Stimulated activated CD4-positive, alpha-beta T cell treated with anti-CD3 and anti-CD28 coated beads, Interleukin-4, amount 100 ng/mL, for 48 hours (primary cell): Measurements from ENCODE around the gene NOVA2.
A peak's percentile ranks its signal among the peaks of the same experiment; 100 is the strongest.

Source experiments
- DNase-seq, 2 donors: peaks; one replicate each; pipeline ENCODE4 v3.0.0-alpha.2; 2020; ENCODE audit warnings: low read depth in 2 of 2

NOVA2 gene

DNA sequence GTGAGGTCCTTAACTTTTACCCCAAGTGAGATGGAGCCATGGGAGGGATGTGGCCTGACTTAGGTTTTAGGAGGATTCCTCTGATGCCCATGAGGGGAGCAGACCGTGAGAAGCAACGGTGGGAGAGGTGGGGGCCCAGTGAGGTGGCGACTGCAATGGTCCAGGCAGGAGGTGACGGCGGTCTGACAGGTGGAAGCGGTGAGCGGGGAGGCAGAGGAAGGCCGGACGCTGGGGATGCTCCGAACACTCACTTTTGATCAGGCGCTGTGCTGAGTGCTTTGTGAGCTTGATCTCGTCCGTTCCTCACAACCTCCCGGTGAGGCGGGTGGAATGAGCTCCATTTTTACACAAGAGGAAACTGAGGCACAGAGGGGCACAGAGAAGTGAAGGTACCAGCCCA is 11.6 kb downstream of the NOVA2 start:
- no peak for DNase-seq

DNA sequence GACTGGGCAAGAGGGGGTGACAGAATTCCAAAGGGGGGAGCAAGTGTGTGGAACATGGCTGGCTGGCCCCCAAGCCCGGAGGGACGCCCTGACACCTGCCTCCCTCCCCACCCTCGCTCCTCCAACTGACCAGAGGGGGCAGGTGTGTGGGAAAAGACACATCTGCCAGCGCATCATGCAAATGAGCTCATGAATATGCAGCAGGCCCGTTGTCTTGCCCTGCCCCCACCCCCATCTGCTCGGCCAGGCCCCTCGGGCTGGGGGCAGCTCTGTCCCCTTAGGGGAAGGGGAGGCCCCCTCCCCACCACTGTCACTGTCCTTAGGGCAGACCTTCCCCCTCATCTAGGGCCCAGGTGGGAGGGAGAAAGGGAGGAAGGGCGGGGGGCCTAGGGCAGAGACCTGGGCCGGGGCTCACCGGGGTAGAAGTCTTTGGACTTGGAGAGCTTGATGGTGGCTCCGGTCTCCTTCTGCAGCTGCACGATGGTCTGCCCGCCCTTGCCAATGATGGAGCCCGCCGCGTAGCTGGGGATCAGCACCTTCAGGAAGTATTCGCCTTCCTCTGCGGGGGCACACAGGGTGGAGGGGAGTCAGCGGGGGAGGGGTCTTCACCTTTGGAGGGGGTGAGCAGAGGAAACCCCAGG is 12.9 kb downstream of the NOVA2 start:
- DNase-seq: no peak

DNA sequence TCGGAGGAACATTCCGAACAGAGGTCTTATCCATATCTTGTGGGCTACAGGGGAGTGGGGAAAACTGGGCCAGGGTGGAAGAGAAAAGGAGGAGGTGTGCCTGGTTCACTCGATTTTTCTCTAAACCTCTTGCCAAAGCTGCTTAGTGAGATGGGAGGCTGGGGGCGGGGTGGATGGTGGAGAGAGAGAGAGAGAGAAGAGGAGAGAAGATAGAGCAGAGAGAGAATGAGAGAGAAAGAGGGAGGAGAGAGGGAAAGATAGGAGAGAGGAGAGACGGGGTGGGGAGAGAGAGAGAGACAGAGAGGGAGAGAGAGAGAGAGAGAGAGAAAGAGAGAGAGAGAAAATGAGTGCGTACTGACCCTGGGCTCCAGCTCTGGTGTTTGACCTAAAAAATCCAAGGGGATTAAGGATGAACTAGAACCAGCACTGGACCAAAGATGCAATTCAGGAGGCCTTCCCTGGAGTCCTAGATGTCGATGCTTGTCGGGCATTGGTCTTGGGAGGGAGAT is 14.1 kb downstream of the NOVA2 start:
- DNase-seq: no peak

DNA sequence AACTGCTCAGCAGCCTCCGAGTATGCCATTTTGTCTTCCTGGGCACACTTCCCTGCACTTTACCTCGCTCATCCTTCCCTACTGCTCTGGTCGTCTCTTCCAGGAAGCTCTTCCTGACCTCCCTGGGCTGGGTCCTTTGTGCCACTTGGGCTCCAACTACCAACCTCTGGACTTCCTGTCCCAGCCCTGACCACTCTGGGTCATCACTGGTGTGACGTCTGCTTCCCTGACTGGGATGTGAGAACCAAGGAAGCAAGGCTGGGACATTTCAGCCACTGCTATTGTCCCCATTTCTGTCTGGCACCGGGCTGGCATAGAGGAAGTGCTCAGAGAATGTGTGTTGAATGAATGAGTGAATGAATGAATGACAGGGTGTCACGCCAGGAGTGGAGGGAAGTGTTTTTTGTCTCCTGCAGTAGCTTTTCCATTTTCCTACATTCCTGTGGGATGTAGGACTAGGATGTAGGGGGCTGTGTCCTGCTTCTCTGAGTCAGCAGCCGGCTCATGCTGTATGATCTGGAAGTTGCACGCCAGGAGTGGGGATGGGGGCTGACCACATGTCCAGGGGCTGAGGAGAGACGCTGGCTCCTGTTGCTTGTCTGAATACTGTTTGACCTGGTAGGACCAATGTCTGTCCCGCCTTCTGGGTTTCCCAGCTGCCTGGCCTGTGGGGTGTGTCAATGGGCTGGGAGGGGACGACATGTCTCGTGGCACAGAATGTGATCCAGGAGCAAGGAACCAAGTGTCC is 14.7 kb downstream of the NOVA2 start:
- no peak for DNase-seq

DNA sequence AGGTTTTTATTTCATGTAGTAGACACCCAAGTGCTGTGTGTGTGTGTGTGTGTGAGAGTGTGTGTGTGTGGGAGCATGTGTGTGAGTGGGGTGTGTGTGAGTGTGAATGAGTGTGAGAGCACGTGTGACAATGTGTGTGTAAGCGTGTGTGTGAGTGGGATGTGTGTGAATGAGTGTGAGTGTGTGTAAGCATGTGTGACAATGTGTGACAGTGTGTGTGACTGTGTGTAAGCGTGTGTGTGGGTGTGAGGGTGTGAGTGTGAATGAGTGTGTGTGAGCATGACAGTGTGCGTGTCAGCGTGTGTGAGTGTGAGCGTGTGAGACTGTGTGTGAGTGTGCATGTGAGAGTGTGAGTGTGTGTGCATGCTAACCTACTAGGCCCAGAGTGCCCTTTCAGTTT is 15.3 kb downstream of the NOVA2 start:
- no peak for DNase-seq

DNA sequence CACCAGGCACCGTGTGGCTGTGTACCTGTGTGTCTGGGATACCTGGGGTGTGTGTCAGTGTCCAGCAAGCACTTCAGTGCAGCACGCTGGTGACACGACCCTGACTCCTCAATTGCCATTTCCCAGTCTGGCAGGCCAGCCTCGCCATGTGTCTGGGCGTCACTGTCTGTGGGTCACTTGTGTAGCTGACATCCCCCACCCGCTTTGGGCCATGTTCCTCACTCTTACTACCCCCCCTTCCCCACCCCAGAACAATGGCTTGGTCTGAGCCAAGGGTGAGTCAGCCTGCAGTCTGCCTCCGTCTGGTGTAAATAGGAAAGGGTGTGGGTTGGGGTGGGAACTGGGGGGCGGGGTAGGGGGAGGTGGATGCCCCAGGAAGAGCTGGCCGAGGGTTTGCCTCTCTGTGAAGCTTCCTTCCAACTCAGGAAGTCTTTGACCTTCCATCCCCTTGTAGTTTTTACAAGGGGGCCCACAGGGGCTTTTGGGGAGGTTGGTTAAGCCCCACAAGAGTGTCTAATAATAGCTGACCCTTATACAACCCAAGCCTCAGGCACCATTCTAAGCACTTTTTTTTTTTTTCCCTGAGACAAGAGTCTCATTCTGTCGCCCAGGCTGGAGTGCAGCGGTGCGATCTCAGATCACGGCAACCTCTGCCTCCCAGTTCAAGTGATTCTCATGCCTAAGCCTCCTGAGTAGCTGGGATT is 17.6 kb downstream of the NOVA2 start:
- DNase-seq: no peak

DNA sequence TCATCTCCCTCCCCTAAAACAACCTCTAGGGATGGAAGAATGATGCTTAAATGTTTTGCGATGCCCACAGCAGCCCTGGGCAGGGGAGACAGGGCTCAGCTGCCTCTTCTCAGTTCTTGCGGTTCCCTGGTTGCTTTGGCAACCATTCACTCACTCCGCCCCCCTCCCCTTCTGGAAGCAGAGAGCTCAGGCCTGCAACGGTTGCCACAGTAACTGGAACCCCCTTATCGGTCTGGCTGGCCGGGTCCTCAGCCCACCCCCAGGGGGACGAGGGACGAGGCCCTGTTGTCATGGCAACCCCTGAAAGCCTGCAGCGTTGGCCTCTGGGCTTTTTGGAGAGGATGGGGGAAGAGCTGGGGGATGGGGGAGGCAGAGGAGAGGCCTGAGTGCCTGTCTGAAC is 19.5 kb downstream of the NOVA2 start:
- DNase-seq: no peak

DNA sequence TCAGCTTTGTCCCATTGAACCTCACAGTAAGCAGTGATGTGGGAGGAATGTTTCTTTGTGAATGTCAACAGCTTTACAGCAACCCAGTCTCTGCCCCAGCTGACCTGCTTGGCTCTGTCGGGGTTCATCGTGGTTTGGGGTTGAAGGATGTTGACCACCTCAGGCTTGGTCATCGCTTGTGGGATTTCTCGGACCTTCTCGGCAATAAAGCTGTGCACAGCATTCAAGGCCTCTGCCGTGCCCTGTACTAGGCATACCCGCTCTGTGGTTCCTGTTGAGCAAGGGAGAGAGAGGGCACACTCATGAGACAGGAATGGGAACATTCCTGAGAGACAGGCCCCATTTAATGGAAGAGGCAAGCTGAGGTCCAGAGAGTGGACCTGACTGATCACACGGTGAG is 20.0 kb downstream of the NOVA2 start:
- DNase-seq: no peak

DNA sequence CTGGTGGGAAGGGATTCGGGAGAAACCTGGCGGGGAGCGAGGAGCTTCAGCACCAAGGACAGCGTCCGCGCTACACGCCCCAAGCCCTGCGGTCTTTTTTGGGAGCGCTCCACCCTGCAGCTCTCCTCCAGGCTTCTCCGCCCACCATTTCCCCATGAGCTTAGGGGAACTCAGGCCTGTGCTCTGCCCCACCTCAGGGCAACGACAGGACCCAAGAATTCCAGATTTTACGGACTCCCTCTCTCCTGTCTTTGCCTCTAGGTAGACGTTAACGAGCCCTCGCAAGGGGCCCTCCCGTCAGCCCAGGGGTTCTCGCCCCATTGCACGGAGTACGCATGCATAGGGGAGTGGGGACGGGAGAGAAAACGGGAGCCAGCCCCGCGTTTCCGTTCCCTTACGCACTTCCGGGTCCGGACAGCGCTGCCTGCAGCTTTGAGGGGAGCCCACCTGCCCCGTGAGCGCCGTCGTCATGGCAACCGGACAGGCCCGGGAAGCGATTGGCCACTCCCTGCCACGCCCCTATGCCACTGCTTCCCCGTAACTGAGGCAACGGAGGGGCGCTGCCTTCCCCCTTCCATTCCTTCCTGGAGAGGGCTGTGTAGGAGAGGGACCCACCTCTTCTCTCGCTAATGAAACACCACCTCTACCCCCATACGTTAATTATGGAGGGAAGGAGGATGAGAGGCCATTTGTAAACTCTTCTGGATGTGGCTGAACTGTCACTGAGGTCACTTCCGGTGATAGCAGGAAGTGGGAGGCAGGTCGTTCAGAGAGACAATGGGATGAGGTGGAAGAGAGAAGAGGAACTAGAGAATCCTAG is 20.8 kb downstream of the NOVA2 start:
- DNase-seq: peak in 1 of 2 donors; percentile 42

DNA sequence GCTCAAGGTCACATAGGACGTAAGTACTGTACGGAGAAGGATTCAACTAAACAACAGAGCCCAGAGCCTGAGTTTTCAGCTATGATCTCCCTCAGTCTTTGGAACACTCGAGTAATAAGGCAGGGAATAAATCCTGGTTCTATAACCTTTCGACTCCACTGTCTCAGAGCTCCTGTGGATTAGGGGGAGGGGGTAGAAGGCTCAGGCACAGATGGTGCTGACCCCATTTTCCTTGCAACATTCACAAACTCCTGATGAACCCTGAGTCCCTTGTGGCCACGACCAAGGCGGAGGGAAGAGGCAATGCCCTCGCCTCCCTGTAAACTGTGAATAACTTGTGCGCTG is 21.4 kb downstream of the NOVA2 start:
- DNase-seq: no peak

DNA sequence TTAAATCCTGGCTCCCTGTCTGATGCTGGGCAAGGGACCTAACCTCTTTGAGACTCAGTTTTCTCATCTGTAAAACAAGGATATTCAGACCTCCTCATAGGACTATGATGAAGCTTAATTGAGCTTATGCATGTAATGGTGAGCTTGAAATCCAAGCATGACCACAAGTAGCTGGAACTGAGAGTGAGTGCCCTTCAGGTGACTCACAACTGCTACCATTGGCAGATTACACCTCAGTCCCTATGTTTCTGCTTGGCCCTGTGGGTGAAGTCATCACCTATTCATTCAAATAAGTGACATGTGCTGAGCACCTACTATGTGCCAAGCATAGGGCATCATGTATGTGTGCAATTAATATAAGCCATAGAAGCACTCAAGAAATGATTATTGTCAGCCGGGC is 25.7 kb downstream of the NOVA2 start:
- no peak for DNase-seq

DNA sequence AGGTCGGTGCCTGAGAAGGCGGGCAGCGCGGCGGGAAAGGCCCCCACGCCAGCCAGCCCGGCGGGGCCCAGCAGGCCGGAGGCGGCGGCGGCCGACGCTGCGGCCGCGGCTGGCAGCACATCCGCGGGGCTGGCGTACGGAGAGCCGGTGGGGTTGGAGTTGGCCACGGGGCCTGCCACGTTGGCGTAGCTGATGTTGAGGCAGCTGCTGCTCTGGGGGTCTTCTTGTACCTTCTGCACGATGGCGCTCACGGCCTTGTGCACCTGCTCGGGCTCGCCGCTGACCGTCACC is 33.2 kb downstream of the NOVA2 start:
- no peak for DNase-seq

DNA sequence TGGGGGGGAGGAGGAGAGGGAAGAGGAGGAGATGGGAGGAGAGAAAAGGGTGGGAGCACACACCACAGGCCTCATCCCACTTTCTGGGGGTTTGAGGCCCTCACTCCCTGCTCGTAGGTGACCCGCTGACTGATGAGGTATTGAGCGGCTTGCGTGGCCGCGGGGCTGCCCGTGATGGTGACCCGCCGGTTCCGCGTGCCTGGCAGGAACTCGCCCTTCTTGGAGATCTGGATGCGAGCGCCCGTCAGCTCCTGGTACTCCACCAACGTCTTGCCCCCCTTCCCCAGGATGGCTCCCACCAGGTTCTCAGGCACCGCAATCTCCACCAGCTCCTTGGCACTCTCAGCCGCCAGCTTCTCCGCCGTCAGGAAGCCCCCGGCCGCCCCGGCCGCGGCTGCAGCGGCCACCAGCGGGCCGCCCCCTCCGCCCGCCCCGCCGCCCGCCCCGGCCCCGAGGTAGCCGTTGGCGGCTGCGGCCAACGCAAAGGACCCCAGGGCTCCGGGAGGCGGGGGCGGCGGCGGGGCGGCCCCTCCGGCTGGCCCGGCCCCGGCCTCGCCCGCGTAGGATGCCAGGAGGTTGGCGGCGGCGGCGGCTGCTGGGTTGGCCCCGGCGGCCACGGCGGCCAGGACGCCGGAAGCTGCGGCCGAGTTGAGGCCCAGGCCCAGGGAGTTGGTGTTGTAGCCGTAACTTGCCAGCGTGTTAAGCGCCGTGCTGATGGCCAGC is 33.7 kb downstream of the NOVA2 start:
- DNase-seq: no peak

DNA sequence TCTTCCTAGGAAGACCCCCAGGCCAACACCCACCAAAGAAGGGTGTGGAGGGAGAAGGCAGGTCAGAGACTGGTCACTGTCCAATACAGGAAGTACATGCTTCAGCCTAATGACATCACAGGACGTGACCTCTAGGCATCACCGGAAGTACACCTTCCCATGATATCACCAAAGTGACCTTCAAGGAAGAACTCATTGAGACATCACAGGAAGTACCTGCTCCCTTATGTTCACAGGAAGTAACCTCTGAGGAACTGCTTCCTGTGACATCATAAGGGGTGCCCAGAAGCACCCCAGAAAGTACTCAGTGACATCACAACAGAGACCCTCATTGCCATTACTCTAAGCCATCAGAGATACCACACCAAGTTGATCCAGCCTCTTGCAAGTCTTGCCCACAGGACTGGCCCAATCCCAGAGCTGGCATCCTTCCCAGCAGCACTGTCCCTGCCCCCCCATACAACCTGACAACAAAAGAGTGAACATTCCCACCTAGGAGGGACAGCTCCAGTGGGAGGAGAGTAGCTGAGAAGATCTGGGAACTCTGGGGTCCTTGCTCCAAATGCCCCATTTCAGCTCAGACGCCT is 34.8 kb downstream of the NOVA2 start:
- no peak for DNase-seq

DNA sequence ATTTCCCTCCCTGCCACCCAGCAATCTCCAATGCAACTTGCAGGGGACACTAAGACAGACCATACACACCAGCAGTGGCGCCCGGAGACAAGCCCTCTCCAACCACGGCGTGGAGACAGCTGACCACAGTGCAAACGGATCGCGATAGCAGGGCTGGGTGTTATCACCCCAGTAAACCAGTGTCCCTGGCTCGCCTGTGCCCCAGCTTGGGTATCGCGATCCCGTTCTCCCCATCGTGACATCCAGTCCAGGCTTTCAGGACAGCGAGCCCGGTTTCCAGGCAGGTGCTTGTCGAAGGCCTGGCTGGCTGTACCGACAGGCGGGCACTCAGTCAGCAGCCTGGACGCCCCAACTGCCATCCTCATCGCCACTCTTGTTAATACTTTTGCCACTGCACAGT is 38.4 kb downstream of the NOVA2 start:
- no peak for DNase-seq

DNA sequence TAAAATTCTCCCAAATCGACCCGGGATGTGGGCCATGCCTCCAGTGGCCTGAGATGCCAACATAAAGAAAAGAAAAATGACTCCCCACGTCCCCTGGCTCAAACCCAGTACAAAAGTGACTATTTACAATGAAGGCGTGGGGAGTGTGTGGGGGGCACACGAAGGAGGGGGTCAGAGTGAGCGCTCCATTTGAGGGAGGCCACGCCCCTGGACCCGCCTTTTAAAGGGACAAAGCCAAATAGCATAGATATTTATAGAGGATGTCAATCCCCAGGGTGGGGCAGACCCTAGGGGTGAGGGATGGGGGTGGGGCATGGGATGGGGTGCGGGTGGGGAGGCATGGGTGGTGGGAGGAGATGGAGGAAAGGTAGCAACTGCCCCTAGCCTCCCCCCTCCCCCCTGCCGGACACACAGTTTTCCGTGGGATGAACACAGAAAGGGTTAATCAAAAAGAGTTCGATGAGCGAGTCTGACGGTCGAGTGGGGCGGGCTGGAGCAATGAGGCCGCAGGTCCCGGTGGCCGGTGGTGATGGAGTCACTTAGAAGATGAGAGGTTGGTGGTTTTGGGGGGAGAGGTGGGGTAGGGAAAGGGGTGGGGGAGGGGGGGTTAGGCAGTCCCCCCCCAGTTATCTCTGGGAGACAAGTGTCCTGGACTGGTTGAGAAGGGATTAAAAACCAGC is 39.0 kb downstream of the NOVA2 start:
- no peak for DNase-seq

DNA sequence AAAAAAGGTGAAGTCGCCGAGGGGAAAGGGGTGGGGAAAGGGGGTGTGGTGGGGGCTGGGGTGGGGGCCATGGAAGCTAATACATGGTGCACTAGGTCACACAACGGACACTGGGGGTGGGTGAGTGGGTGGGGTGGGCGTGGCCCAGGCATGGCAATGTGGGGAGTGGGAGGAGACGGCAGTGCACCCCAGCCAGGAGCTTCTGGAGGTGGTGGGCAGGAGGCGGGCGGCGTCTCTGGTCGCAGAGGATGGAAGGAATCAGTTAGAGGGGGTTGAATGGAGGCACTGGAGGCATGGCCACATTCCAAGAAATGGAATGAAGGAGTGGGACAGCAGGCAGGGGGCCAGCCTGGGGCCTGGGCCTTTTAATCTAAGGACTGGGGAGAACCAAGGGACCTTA is 39.9 kb downstream of the NOVA2 start:
- no peak for DNase-seq

DNA sequence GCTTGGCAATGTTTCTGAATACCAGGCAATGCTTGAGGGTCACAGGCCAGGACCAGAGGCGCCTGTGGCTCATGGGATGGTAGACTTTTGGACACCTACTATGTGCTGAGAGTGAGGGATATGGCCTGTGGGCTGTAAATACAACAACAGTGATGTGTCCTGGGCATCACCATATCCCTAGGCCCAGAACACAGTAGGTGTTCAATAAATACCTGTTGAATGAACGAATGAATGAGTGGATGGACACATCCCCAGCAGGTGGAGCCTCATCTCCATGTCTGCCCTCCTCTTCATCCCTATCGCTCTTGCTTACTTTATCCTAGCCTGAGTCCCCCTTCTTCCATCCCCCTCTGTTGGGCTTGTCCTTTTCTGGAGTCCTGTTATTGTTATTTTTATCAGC is 42.6 kb downstream of the NOVA2 start:
- DNase-seq: no peak

DNA sequence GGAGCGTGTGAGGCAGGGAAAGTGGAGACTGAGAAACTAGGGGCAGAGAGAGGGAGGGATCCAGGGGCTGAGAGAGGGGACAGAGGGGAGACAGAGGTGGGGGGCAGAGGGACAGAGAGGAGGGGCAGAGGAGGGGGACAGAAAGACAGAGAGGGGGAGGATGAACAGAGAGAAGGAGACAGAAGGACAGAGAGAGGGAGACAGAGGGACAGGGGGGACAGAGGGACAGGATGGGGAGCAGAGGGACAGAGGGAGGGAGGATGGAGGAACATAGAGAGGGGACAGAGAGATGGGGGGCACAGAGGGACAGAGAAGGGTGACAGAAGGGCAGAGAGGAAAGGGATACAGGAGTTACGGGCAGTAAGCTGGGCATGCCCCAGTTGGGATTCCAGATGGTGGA is 44.4 kb downstream of the NOVA2 start:
- DNase-seq: no peak

DNA sequence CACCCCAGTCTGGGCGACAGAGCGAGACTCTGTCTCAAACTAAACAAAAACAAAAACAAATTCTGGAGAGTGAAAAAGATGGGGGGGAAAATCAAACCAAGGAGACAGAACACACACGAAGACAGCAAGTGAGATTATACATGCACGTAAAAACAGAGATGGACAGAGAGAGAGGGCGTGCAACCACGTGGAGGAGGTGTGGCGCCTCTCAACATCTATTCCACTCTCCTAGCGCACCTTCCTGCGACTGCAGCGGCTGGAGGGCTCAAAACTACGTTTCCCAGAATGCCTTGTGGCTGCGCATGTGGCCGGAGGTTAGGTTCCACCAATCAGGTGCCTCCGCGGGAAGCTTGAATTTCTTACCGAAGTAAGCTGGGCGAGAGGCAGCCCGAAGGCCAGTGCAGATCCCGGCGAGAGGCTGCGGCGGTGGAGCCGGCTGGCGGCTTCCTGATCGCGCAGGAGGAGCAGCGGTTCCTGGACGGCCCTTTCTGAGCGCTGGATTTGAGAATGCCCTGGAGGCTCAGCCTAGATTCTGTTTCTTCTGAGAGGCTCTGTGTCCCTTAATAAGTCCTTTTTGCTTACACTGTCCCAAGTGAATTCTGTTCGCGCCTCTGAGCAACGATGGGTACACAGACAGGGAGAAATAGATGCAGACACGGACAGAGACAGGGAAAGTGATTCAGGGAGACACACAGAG is 46.0 kb downstream of the NOVA2 start:
- peak; percentile 71 to 85 for DNase-seq
